Peyer's patch (tissue), 4 donors: Measurements from ENCODE around the gene ROBO1. TPM values are rescaled to one million over a fixed set of nuclear protein-coding genes. Genes with fewer than 3 reads are reported as not detected.

Experiments used
- DNase-seq, 3 donors: peaks; one replicate each; pipeline ENCODE4 v3.0.0-alpha.2; 2017 to 2019
- H3K27ac ChIP-seq, 4 donors: fragments of 200-600 bp; sonication (generic); one replicate each; pipeline ENCODE4 v1.5.1; 2016 to 2019
- H3K27me3 ChIP-seq, 2 donors: fragments of 200-600 bp; sonication (generic); one replicate each; pipeline ENCODE4 v1.5.1; 2019
- H3K36me3 ChIP-seq, 3 donors: fragments of 200-600 bp; sonication (generic); one replicate each; pipeline ENCODE4 v1.5.1; 2016 to 2019
- H3K4me1 ChIP-seq, 4 donors: fragments of 200-600 bp; sonication (generic); one replicate each; pipeline ENCODE4 v1.5.1; 2016 to 2019
- H3K4me3 ChIP-seq, 4 donors: fragments of 200-600 bp; sonication (generic); 1 replicate in 3 of 4; 2 replicates in 1 of 4; pipeline ENCODE4 v1.5.1; 2016 to 2019; ENCODE audit warnings: mild to moderate bottlenecking in 1 of 4
- H3K9me3 ChIP-seq, 4 donors: fragments of 200-600 bp; sonication (generic); one replicate each; pipeline ENCODE4 v1.5.1; 2016 to 2019; ENCODE audit warnings: mild to moderate bottlenecking in 1 of 4
- CTCF ChIP-seq, 6 experiments: fragments of 450-650 bp in 4 of 6; fragments of 200-600 bp in 2 of 6; sonication (generic) in 1 of 6; IDR thresholded peaks; one replicate each; pipeline ENCODE4 v1.5.1; 2017 to 2019; ENCODE audit warnings: antibody characterized with exemption in 6 of 6, mild to moderate bottlenecking in 3 of 6, moderate library complexity in 1 of 6
- POLR2A ChIP-seq, 2 donors: fragments of 450-650 bp; IDR thresholded peaks; one replicate each; pipeline ENCODE4 v1.5.1; 2017; ENCODE audit warnings: antibody characterized with exemption in 2 of 2, mild to moderate bottlenecking in 2 of 2, moderate library complexity in 2 of 2
- total RNA-seq, 4 donors: library from RNA; depleted of rRNA; stranded (reverse); fragments of >200 nt; gene quantifications; one replicate each; pipeline ENCODE4 v1.1.0, GENCODE V29; 2016

Gene ROBO1
- total RNA-seq, 4 donors from 2014 or later: 9.5 to 41.3 (median 24.2) TPM

- TF ChIP-seq POLR2A (IDR thresholded peaks at IDR 0.05): no peak
- TF ChIP-seq CTCF (IDR thresholded peaks at IDR 0.05): no peak
- DNase-seq: no peak
- Histone ChIP-seq H3K27me3 (no peaks in the 10 kb centered on the region), H3K4me3 (no peak overlapping the region), H3K36me3 (no peaks in the 10 kb centered on the region), H3K27ac (no peak overlapping the region), H3K9me3 (no peaks in the 10 kb centered on the region), H3K4me1 (no peaks in the 10 kb centered on the region)
These were observed 1153.3 kb downstream of the ROBO1 start for GRCh38 chr3:78614486-78614885.

GRCh38 chr3:78613421-78613879, 1154.3 kb downstream of the ROBO1 start:
- Histone ChIP-seq H3K27me3 (no peaks in the 10 kb centered on the region), H3K4me1 (no peaks in the 10 kb centered on the region), H3K27ac (no peak overlapping the region), H3K9me3 (no peaks in the 10 kb centered on the region), H3K36me3 (no peaks in the 10 kb centered on the region), H3K4me3 (no peak overlapping the region)
- DNase-seq: no peak
- no peak for TF ChIP-seq POLR2A (IDR thresholded peaks at IDR 0.05)
- no peak for TF ChIP-seq CTCF (IDR thresholded peaks at IDR 0.05)

GRCh38 chr3:78611278-78611677, 1156.5 kb downstream of the ROBO1 start:
- Histone ChIP-seq H3K27ac (no peak overlapping the region), H3K4me1 (no peaks in the 10 kb centered on the region), H3K9me3 (no peaks in the 10 kb centered on the region), H3K36me3 (no peaks in the 10 kb centered on the region), H3K4me3 (no peak overlapping the region), H3K27me3 (no peaks in the 10 kb centered on the region)
- TF ChIP-seq POLR2A (IDR thresholded peaks at IDR 0.05) (no peak), CTCF (IDR thresholded peaks at IDR 0.05) (no peak)
- DNase-seq: no peak

- DNase-seq: no peak
- H3K4me1 ChIP-seq: no peaks in the 10 kb centered on the region
- no peak overlapping the region for H3K27ac ChIP-seq
- TF ChIP-seq POLR2A (IDR thresholded peaks at IDR 0.05): no peak
- no peaks in the 10 kb centered on the region for H3K36me3 ChIP-seq
- no peaks in the 10 kb centered on the region for H3K9me3 ChIP-seq
- H3K4me3 ChIP-seq: no peak overlapping the region
- H3K27me3 ChIP-seq: no peaks in the 10 kb centered on the region
These were observed 1157.2 kb downstream of the ROBO1 start for GRCh38 chr3:78610462-78611125.

- no peaks in the 10 kb centered on the region for H3K36me3 ChIP-seq
- no peak overlapping the region for H3K4me3 ChIP-seq
- TF ChIP-seq CTCF (IDR thresholded peaks at IDR 0.05) (no peak), POLR2A (IDR thresholded peaks at IDR 0.05) (no peak)
- no peak for DNase-seq
- H3K27me3 ChIP-seq: no peaks in the 10 kb centered on the region
- H3K9me3 ChIP-seq: no peaks in the 10 kb centered on the region
- H3K4me1 ChIP-seq: no peaks in the 10 kb centered on the region
- no peak overlapping the region for H3K27ac ChIP-seq
These were observed 1161.0 kb downstream of the ROBO1 start for GRCh38 chr3:78606756-78607155.

GRCh38 chr3:78605178-78605577, 1162.6 kb downstream of the ROBO1 start:
- H3K9me3 ChIP-seq: no peaks in the 10 kb centered on the region
- no peaks in the 10 kb centered on the region for H3K4me1 ChIP-seq
- DNase-seq: no peak
- no peak overlapping the region for H3K4me3 ChIP-seq
- no peaks in the 10 kb centered on the region for H3K27me3 ChIP-seq
- TF ChIP-seq CTCF (IDR thresholded peaks at IDR 0.05) (no peak), POLR2A (IDR thresholded peaks at IDR 0.05) (no peak)
- no peaks in the 10 kb centered on the region for H3K36me3 ChIP-seq
- H3K27ac ChIP-seq: no peak overlapping the region
